Spleen (tissue), 11 donors: ENCODE data around the gene PDIA6. TPM values are rescaled to one million over a fixed set of nuclear protein-coding genes. Genes with fewer than 3 reads are reported as not detected.

Experiments
- DNase-seq: peaks from one replicate; pipeline ENCODE4 v3.0.0-alpha.2; 2020
- H3K27ac ChIP-seq, 8 donors: fragments of 200-600 bp; sonication (generic) in 7 of 8; 1 replicate in 4 of 8; 2 replicates in 4 of 8; pipeline versions ENCODE4 v1.5.0 to v1.8.0; 2016 to 2021; ENCODE audit warnings: inconsistent platforms in 4 of 8, mild to moderate bottlenecking in 4 of 8, moderate library complexity in 1 of 8
- H3K27me3 ChIP-seq, 7 donors: fragments of 200-600 bp; sonication (generic) in 6 of 7; replicated peaks in 1 of 7; 1 replicate in 4 of 7; 2 replicates in 3 of 7; pipeline versions ENCODE4 v1.5.0 to v1.8.0; 2016 to 2021; ENCODE audit warnings: inconsistent platforms in 3 of 7, mild to moderate bottlenecking in 1 of 7
- H3K36me3 ChIP-seq, 6 donors: fragments of 200-600 bp; sonication (generic) in 5 of 6; 1 replicate in 4 of 6; 2 replicates in 2 of 6; pipeline versions ENCODE4 v1.5.0 to v1.8.0; 2016 to 2021; ENCODE audit warnings: inconsistent platforms in 2 of 6
- H3K4me1 ChIP-seq, 6 donors: fragments of 200-600 bp; sonication (generic) in 5 of 6; 1 replicate in 3 of 6; 2 replicates in 3 of 6; pipeline versions ENCODE4 v1.5.0 to v1.8.0; 2016 to 2021; ENCODE audit warnings: inconsistent platforms in 3 of 6
- H3K4me3 ChIP-seq, 8 donors: fragments of 200-600 bp; sonication (generic) in 7 of 8; 1 replicate in 4 of 8; 2 replicates in 4 of 8; pipeline versions ENCODE4 v1.5.0 to v1.8.0; 2016 to 2021; ENCODE audit warnings: inconsistent platforms in 4 of 8, mild to moderate bottlenecking in 4 of 8, moderate library complexity in 2 of 8
- H3K9me3 ChIP-seq, 8 donors: fragments of 200-600 bp; sonication (generic) in 7 of 8; 1 replicate in 4 of 8; 2 replicates in 4 of 8; pipeline versions ENCODE4 v1.5.0 to v1.8.0; 2016 to 2021; ENCODE audit warnings: inconsistent platforms in 4 of 8
- CTCF ChIP-seq, 11 experiments: fragments of 200-600 bp in 7 of 11; fragments of 450-650 bp in 4 of 11; sonication (generic) in 4 of 11; IDR thresholded peaks in 8 of 11; conservative IDR thresholded peaks in 3 of 11; 1 replicate in 7 of 11; 2 replicates in 4 of 11; pipeline versions ENCODE4 v1.4.0 to v1.8.0; 2016 to 2021; ENCODE audit warnings: antibody characterized with exemption in 11 of 11, inconsistent platforms in 4 of 11, mild to moderate bottlenecking in 1 of 11
- POLR2A ChIP-seq, 3 donors: fragments of 450-650 bp; IDR thresholded peaks; one replicate each; pipeline ENCODE4 v1.5.1; 2017; ENCODE audit warnings: antibody characterized with exemption in 3 of 3, mild to moderate bottlenecking in 1 of 3
- POLR2AphosphoS5 ChIP-seq, 3 donors: sonication (generic); formaldehyde crosslinking; IDR thresholded peaks; one replicate each; pipeline ENCODE4 v1.5.1; 2017; ENCODE audit warnings: antibody characterized with exemption in 3 of 3
- WGBS, 5 donors: extraction: QIAGEN DNeasy Blood & Tissue Kit in 3 of 5; methylation state at CpG; one replicate each; pipeline versions ENCODE4 v1.1.5 to v1.1.7; 2013 to 2018; 5-methylcytosine and 5-hydroxymethylcytosine counted together
- intact Hi-C: fragments of 100-400 bp; cut with DNase I; formaldehyde crosslinking; loops from one replicate; pipeline ENCODE4 v1.15.0; 2023; ENCODE audit warnings: low total_unique reads
- polyA plus RNA-seq, 3 donors: library from polyadenylated mRNA; stranded (reverse); fragments of 200-250 nt; gene quantifications; one replicate each; pipeline ENCODE4 v1.2.1, GENCODE V29; 2013
- total RNA-seq, 7 donors: library from RNA; depleted of rRNA in 3 of 7; stranded (reverse); fragments of >200 nt in 3 of 7; fragmentation: NEBNext Ultra II Directional in 4 of 7; extraction: Animal tissue kit (Norgen Biotek cat#: 25700) in 4 of 7; gene quantifications; one replicate each; pipeline versions ENCODE4 v1.1.0 to v1.2.1, GENCODE V29; 2016 to 2021
- donor health status: healthy with polysubstance abuse.
- donor health status: DM: no; HTN: no; CAD: no; lungs with moderate emphysema.
- donor health status: DM: no; HTN: no; CAD: no.
- donor health status: Bipolar disorder and iron deficiency.
- donor health status: healthy.
- donor health status: DM: no; HTN: no; CAD: no.
- donor health status: DM: yes; HTN: yes; CAD: no.

PDIA6 gene
- total and polyA plus RNA-seq, 10 donors, result 29.7 to 164 (median 115) TPM

GRCh38 chr2:10790228-10790973 is 22.2 kb downstream of the PDIA6 start:
- H3K36me3 ChIP-seq, result peaks cover 0 to 100% (median 95%) of the 10 kb centered on the region in 6 donors
- peaks cover 0 to 33% (median 20%) of the 10 kb centered on the region in 6 donors for H3K4me1 ChIP-seq
- 42 to 81% (median 64%) methylated on average over 6 of the region's 6 CpGs for WGBS, 5 donors
- no peak for DNase-seq
- H3K9me3 ChIP-seq, result no peaks in the 10 kb centered on the region
- H3K27me3 ChIP-seq, result no peaks in the 10 kb centered on the region
- peak overlapping the region in 1 of 8 donors; percentile 32 for H3K4me3 ChIP-seq
- intact Hi-C loops, result no loop called here
- TF ChIP-seq POLR2AphosphoS5 (IDR thresholded peaks at IDR 0.05), result no peak
- TF ChIP-seq CTCF (IDR thresholded peaks at IDR 0.05 in 8 of 11, conservative IDR thresholded peaks at IDR 0.05 in 3 of 11), result no peak
- TF ChIP-seq POLR2A (IDR thresholded peaks at IDR 0.05), result no peak
- peak overlapping the region in 7 of 8 donors; percentile 11 to 77 (median 62) for H3K27ac ChIP-seq

DNA sequence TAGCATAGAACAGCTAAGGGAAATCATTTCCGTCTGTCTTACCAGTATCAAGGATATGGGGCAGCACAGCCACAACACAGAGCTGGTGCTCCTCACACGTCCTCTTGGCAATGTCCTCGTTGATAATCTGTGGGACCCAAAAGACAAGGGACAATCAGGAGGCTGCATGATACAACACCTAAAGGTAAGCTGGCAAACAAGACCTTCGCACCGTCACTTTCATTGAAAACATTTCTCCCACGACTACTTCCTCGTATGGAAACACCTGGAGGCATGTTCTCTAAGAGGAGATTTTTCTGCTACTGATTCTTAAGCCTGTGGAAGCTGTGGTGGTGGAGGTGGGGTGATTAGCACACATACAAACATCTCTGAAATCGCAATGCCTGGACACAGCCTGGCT is 23.7 kb downstream of the PDIA6 start:
- H3K36me3 ChIP-seq, result peaks cover 5 to 100% (median 97%) of the 10 kb centered on the region in 6 donors
- H3K4me1 ChIP-seq, result peaks cover 0 to 31% (median 17%) of the 10 kb centered on the region in 6 donors
- no peaks in the 10 kb centered on the region for H3K27me3 ChIP-seq
- H3K27ac ChIP-seq, result no peak overlapping the region
- no peak for DNase-seq
- TF ChIP-seq CTCF (IDR thresholded peaks at IDR 0.05 in 8 of 11, conservative IDR thresholded peaks at IDR 0.05 in 3 of 11) (no peak), POLR2AphosphoS5 (IDR thresholded peaks at IDR 0.05) (no peak), POLR2A (IDR thresholded peaks at IDR 0.05) (no peak)
- H3K4me3 ChIP-seq, result no peak overlapping the region
- intact Hi-C loops, result no loop called here
- 81 to 88% (median 85%) methylated on average over 8 of the region's 8 CpGs for WGBS, 5 donors
- no peaks in the 10 kb centered on the region for H3K9me3 ChIP-seq

GRCh38 chr2:10787176-10787968 is 25.2 kb downstream of the PDIA6 start:
- WGBS, 5 donors, result 85 to 92% (median 90%) methylated on average over 20 of the region's 20 CpGs
- Histone ChIP-seq H3K36me3 (peaks cover 5 to 100% (median 98%) of the 10 kb centered on the region in 6 donors), H3K27ac (no peak overlapping the region), H3K9me3 (no peaks in the 10 kb centered on the region), H3K4me1 (peaks cover 0 to 24% (median 13%) of the 10 kb centered on the region in 6 donors), H3K27me3 (no peaks in the 10 kb centered on the region), H3K4me3 (no peak overlapping the region)
- TF ChIP-seq CTCF (IDR thresholded peaks at IDR 0.05 in 8 of 11, conservative IDR thresholded peaks at IDR 0.05 in 3 of 11) (peak in 6 of 11 experiments; percentile 13 to 40 (median 30)), POLR2AphosphoS5 (IDR thresholded peaks at IDR 0.05) (no peak)
- intact Hi-C loops, result no loop called here
- peak; percentile 70 for DNase-seq
